Activated naive CD4-positive, alpha-beta T cell treated with anti-CD3 and anti-CD28 coated beads, Interleukin-2, amount 50 U/mL, for 16 hours (primary cell): ENCODE results near the gene KIF26B.
"Not testable (repeated sequence)": the region's sequence is repeated elsewhere in the genome, so short reads cannot be mapped to it uniquely, and the experiment has no call there.

Source experiments
- DNase-seq: peaks from one replicate; pipeline ENCODE4 v3.0.0-alpha.2; 2020

KIF26B gene

GRCh38 chr1:245330951-245331350 lies 176.2 kb downstream of the KIF26B start:
- no peak for DNase-seq

- no peak for DNase-seq
Observed at GRCh38 chr1:245332085-245332484, 177.3 kb downstream of the KIF26B start.

- DNase-seq: no peak
Observed at GRCh38 chr1:245332513-245332912, 177.7 kb downstream of the KIF26B start.

GRCh38 chr1:245334235-245334634 lies 179.4 kb downstream of the KIF26B start:
- DNase-seq: no peak

GRCh38 chr1:245334827-245335490 lies 180.2 kb downstream of the KIF26B start:
- DNase-seq: no peak

GRCh38 chr1:245335684-245336083 lies 180.9 kb downstream of the KIF26B start:
- DNase-seq: not testable (repeated sequence)

GRCh38 chr1:245336149-245336983 lies 181.6 kb downstream of the KIF26B start:
- no peak for DNase-seq

GRCh38 chr1:245336984-245337355 lies 182.2 kb downstream of the KIF26B start:
- DNase-seq: not testable (repeated sequence)

GRCh38 chr1:245337829-245338484 lies 183.2 kb downstream of the KIF26B start:
- no peak for DNase-seq

- DNase-seq: no peak
Observed at GRCh38 chr1:245338485-245338877, 183.7 kb downstream of the KIF26B start.

- DNase-seq: no peak
Observed at GRCh38 chr1:245341743-245342142, 187.0 kb downstream of the KIF26B start.

GRCh38 chr1:245345191-245345884 lies 190.6 kb downstream of the KIF26B start:
- DNase-seq: no peak

- DNase-seq: no peak
Observed at GRCh38 chr1:245348626-245349025, 193.8 kb downstream of the KIF26B start.

- no peak for DNase-seq
Observed at GRCh38 chr1:245353411-245353810, 198.6 kb downstream of the KIF26B start.

- DNase-seq: no peak
Observed at GRCh38 chr1:245353915-245354775, 199.4 kb downstream of the KIF26B start.

GRCh38 chr1:245355851-245356630 lies 201.3 kb downstream of the KIF26B start:
- not testable (repeated sequence) for DNase-seq

- no peak for DNase-seq
Observed at GRCh38 chr1:245356891-245357585, 202.3 kb downstream of the KIF26B start.

- not testable (repeated sequence) for DNase-seq
Observed at GRCh38 chr1:245359101-245359680, 204.4 kb downstream of the KIF26B start.

GRCh38 chr1:245361065-245361464 lies 206.3 kb downstream of the KIF26B start:
- DNase-seq: no peak

- DNase-seq: no peak
Observed at GRCh38 chr1:245361951-245362350, 207.2 kb downstream of the KIF26B start.
